ENCODE results near the gene TOMM40L. TPM values are rescaled to one million over a fixed set of nuclear protein-coding genes. Genes with fewer than 3 reads are reported as not detected.

The TOMM40L gene
- total and polyA plus RNA-seq, 9 donors, result 2.4 to 15.2 (median 7.5) TPM

- Histone ChIP-seq H3K4me1 (ENCODE audit: insufficient read depth) (no peaks in the 10 kb centered on the region), H3K27me3 (no peaks in the 10 kb centered on the region), H3K36me3 (no peaks in the 10 kb centered on the region), H3K4me3 (no peak within 1 kb of the TSS), H3K27ac (no peak within 1 kb of the TSS), H3K9me3 (no peaks in the 10 kb centered on the region)
- WGBS, 3 donors, result 81 to 84% (median 83%) methylated on average over 10 of the region's 10 CpGs
- TF ChIP-seq POLR2A (IDR thresholded peaks at IDR 0.05) (no peak), EP300 (IDR thresholded peaks at IDR 0.05) (no peak)
- DNase-seq, result no peak
- intact Hi-C loops (cut with DNase I), result no loop called here
Observed at GRCh38 chr1:161215076-161215475, 10.8 kb upstream of the TOMM40L start, which contains the start of gene FCER1G. TSS of gene FCER1G (plus strand) at chr1:161215295. CDS start at chr1:161215322, 27 bp downstream.

GRCh38 chr1:161216945-161217712, 8.7 kb upstream of the TOMM40L start:
- WGBS, 3 donors, result 24 to 53% (median 43%) methylated on average over 7 of the region's 7 CpGs
- H3K27ac ChIP-seq, result no peak overlapping the region
- H3K4me1 ChIP-seq (ENCODE audit: insufficient read depth), result no peaks in the 10 kb centered on the region
- H3K36me3 ChIP-seq, result no peaks in the 10 kb centered on the region
- no peak for DNase-seq
- TF ChIP-seq CTCF (IDR thresholded peaks at IDR 0.05) (no peak), POLR2A (IDR thresholded peaks at IDR 0.05) (no peak), EP300 (IDR thresholded peaks at IDR 0.05) (no peak)
- no peaks in the 10 kb centered on the region for H3K27me3 ChIP-seq
- intact Hi-C loops (cut with DNase I), result no loop called here
- H3K9me3 ChIP-seq, result no peaks in the 10 kb centered on the region
- H3K4me3 ChIP-seq, result no peak overlapping the region

- H3K4me1 ChIP-seq (ENCODE audit: insufficient read depth), result no peaks in the 10 kb centered on the region
- H3K27me3 ChIP-seq, result no peaks in the 10 kb centered on the region
- 68 to 83% (median 81%) methylated on average over 6 of the region's 6 CpGs for WGBS, 3 donors
- H3K27ac ChIP-seq, result no peak overlapping the region
- intact Hi-C loops (cut with DNase I), result no loop called here
- H3K9me3 ChIP-seq, result no peaks in the 10 kb centered on the region
- no peak for DNase-seq
- TF ChIP-seq EP300 (IDR thresholded peaks at IDR 0.05) (no peak), CTCF (IDR thresholded peaks at IDR 0.05) (no peak), POLR2A (IDR thresholded peaks at IDR 0.05) (no peak)
- no peaks in the 10 kb centered on the region for H3K36me3 ChIP-seq
- no peak overlapping the region for H3K4me3 ChIP-seq
Observed at GRCh38 chr1:161217831-161218230, 8.0 kb upstream of the TOMM40L start.

- Histone ChIP-seq H3K4me1 (ENCODE audit: insufficient read depth) (no peaks in the 10 kb centered on the region), H3K9me3 (no peaks in the 10 kb centered on the region), H3K27ac (no peak overlapping the region), H3K36me3 (no peaks in the 10 kb centered on the region), H3K27me3 (no peaks in the 10 kb centered on the region), H3K4me3 (no peak overlapping the region)
- TF ChIP-seq CTCF (IDR thresholded peaks at IDR 0.05) (no peak), EP300 (IDR thresholded peaks at IDR 0.05) (no peak), POLR2A (IDR thresholded peaks at IDR 0.05) (no peak)
- DNase-seq, result no peak
- intact Hi-C loops (cut with DNase I), result no loop called here
- WGBS, 3 donors, result 73 to 74% (median 74%) methylated on average over 8 of the region's 8 CpGs
Observed at GRCh38 chr1:161218301-161219077, 7.4 kb upstream of the TOMM40L start.

Data from ovary (tissue), 9 donors.